Measurements from ENCODE around the gene SRSF9.

The SRSF9 gene

DNA sequence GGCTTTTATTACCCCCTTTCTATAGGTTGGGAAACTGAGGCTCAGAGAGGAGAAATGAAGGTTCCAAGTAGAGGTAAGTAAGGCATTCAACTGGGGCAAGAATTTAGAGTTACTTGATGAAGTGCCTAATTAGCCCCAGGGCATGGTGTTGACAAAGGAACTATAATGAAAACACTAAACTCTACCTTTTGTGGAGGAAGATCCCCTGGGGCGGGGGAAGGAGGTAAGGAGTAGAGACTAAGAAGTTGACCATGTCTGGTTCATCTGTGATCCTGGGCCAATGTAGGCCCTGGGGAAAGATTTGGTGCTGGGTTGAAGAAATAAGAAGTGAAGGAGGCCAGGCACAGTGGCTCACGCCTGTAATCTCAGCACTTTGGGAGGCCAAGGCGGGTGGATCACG is 47.8 kb downstream of the SRSF9 start:
- TF ChIP-seq POLR2A (IDR thresholded peaks at IDR 0.05; ENCODE audit: low read depth, low read length), result no peak
- FAIRE-seq, result no peak
- DNase-seq (ENCODE audit: insufficient read length, low spot score), result no peak

DNA sequence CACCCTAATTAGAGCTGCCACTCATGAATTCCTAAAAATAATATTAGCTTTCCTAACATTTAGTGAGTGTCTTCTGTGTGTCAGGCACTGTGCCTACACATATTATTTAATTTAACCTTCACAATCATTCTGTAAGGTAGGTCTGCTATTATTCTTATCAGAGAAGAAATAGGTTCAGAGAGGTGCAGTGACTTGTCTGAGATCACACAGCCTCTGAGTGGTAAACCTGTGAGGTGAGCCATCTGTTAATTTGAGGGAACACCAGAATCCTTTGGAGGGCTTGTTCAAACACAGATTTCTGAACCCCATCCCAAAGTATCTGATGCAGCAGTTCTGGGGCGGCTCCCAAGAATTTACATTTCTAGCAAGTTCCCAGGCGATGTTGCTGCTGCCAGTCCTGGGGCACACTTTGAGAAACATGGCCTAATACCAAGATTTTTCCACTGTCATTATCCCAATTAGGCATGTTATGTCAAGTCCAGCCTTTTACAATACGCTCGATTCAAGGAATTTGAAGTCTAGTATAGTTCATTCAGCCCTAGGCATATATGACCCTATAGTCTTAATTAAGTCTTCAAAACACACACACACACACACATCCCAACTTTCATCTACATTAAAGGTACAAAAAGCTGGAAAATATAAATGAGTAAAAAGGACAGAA is 51.5 kb downstream of the SRSF9 start:
- no peak for TF ChIP-seq POLR2A (IDR thresholded peaks at IDR 0.05; ENCODE audit: low read depth, low read length)
- DNase-seq (ENCODE audit: insufficient read length, low spot score) (no peak), FAIRE-seq (no peak)

GRCh38 chr12:120416490-120417216 is 52.9 kb downstream of the SRSF9 start:
- no peak for FAIRE-seq
- TF ChIP-seq POLR2A (IDR thresholded peaks at IDR 0.05; ENCODE audit: low read depth, low read length), result no peak
- DNase-seq (ENCODE audit: insufficient read length, low spot score), result no peak

DNA sequence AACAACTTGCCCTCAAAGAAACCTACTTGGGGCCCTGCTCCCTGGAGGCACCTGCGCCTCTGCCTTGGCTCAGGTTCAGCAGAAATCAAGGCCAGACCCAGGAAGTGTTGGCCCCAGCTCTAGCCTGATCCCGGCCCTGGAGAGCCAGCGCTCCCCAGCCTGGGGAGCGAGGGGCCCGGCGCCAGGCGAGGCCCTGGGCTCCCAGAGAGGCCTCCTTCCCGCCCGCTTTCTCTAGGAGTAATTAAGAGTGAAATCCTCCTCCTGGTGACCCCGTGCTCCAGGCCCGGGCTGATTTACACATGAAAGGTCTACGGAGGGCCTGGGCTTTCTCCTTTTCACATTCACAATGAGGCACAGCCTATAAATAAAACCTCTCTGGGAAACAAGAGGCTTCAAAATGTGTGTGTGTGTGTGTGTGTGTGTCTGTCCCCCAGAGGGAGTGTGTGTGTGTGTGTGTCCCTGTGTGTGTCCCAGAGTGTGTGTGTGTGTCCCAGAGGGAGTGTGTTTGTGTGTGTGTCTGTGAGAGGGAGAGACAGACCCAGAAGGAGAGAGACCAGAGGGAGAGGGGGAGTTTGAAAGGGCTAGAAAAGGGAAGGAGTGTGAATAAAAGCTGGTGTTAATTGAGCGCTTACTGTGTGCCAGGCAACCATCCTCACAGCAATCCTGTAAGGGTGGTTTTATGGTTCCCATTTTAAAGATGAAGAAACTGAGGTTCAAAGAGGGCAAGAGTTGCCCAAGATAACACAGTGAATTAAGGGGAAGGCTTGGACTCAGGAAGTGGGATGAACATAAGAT is 55.5 kb downstream of the SRSF9 start:
- no peak for DNase-seq (ENCODE audit: insufficient read length, low spot score)
- TF ChIP-seq POLR2A (IDR thresholded peaks at IDR 0.05; ENCODE audit: low read depth, low read length), result no peak
- FAIRE-seq, result no peak

GRCh38 chr12:120412421-120412820 is 57.1 kb downstream of the SRSF9 start:
- DNase-seq (ENCODE audit: insufficient read length, low spot score), result no peak
- no peak for FAIRE-seq
- no peak for TF ChIP-seq POLR2A (IDR thresholded peaks at IDR 0.05; ENCODE audit: low read depth, low read length)

Measured in H54 (cell line).